IMR-90 (cell line): ENCODE results near the gene PLAAT1.

ENCODE experiments used
- CTCF ChIP-seq: conservative IDR thresholded peaks from 2 replicates; pipeline ENCODE4 v1.5.1; 2012; ENCODE audit warnings: mild to moderate bottlenecking, low read depth, low read length, improper control_type of control experiment
- MAZ ChIP-seq: IDR thresholded peaks from 2 replicates; pipeline ENCODE4 v1.6.1; 2012; ENCODE audit warnings: low read depth, mild to moderate bottlenecking, low read length, improper control_type of control experiment, moderate library complexity, borderline replicate concordance
- POLR2A ChIP-seq: IDR thresholded peaks from 2 replicates; pipeline ENCODE4 v1.6.1; 2012; ENCODE audit warnings: mild to moderate bottlenecking, low read depth, low read length
- RAD21 ChIP-seq: IDR thresholded peaks from 2 replicates; pipeline ENCODE4 v1.6.1; 2012; ENCODE audit warnings: low read length, improper control_type of control experiment
- SMC3 ChIP-seq: fragments of 150-350 bp; IDR thresholded peaks from 2 replicates; pipeline ENCODE4 v1.6.1; 2016; ENCODE audit warnings: low read depth, mild to moderate bottlenecking, antibody characterized with exemption, low read length, moderate library complexity

GRCh38 chr3:193305356-193305755, 64.3 kb downstream of the PLAAT1 start:
- TF ChIP-seq CTCF (no peak), POLR2A (no peak), MAZ (no peak), RAD21 (no peak), SMC3 (no peak)
